Upper lobe of left lung (tissue), 6 donors: ENCODE data around the gene PIM3. TPM values are rescaled to one million over a fixed set of nuclear protein-coding genes. Genes with fewer than 3 reads are reported as not detected.

Source experiments
- ATAC-seq, 2 donors: fragments of 200-7000 bp; cut with Tn5 transposase; one replicate each; pipeline ENCODE4 v1.9.1; 2022; ENCODE audit warnings: mild to moderate bottlenecking in 2 of 2, moderate library complexity in 2 of 2; ENCODE audit not compliant: low FRiP score in 2 of 2
- DNase-seq, 2 donors: peaks; one replicate each; pipeline ENCODE4 v3.0.0-alpha.2; 2019 to 2020
- H3K27ac ChIP-seq, 4 donors: fragments of 200-600 bp; sonication (generic); one replicate each; pipeline ENCODE4 v1.5.1; 2016 to 2019
- H3K27me3 ChIP-seq, 4 donors: fragments of 200-600 bp; sonication (generic); one replicate each; pipeline ENCODE4 v1.5.1; 2017 to 2019
- H3K36me3 ChIP-seq, 4 donors: fragments of 200-600 bp; sonication (generic); one replicate each; pipeline ENCODE4 v1.5.1; 2016 to 2019
- H3K4me1 ChIP-seq, 4 donors: fragments of 200-600 bp; sonication (generic); one replicate each; pipeline ENCODE4 v1.5.1; 2018 to 2019
- H3K4me3 ChIP-seq, 4 donors: fragments of 200-600 bp; sonication (generic); one replicate each; pipeline ENCODE4 v1.5.1; 2017 to 2019; ENCODE audit warnings: mild to moderate bottlenecking in 2 of 4, moderate library complexity in 1 of 4
- H3K9me3 ChIP-seq, 4 donors: fragments of 200-600 bp; sonication (generic); one replicate each; pipeline ENCODE4 v1.5.1; 2018 to 2019
- EP300 ChIP-seq, 4 donors: sonication (generic); formaldehyde crosslinking; IDR thresholded peaks; one replicate each; pipeline ENCODE4 v1.5.1; 2017; ENCODE audit warnings: antibody characterized with exemption in 4 of 4, control low read depth in 2 of 4
- POLR2A ChIP-seq, 4 donors: fragments of 450-650 bp; IDR thresholded peaks; one replicate each; pipeline ENCODE4 v1.5.1; 2016 to 2017; ENCODE audit warnings: antibody characterized with exemption in 4 of 4, mild to moderate bottlenecking in 2 of 4
- POLR2AphosphoS5 ChIP-seq, 2 donors: sonication (generic); formaldehyde crosslinking; IDR thresholded peaks; one replicate each; pipeline ENCODE4 v1.5.1; 2017; ENCODE audit warnings: antibody characterized with exemption in 2 of 2
- WGBS, 2 donors: methylation state at CpG; one replicate each; pipeline ENCODE4 v1.1.5; 2017 to 2018; 5-methylcytosine and 5-hydroxymethylcytosine counted together
- total RNA-seq, 6 donors: library from RNA; depleted of rRNA in 4 of 6; stranded (reverse); fragments of >200 nt in 4 of 6; gene quantifications; one replicate each; pipeline versions ENCODE4 v1.1.0 to v1.2.1, GENCODE V29; 2016 to 2021
- TF ChIP-seq, protein P1 (sequence below), 6 experiments: fragments of 450-650 bp in 4 of 6; fragments of 200-600 bp in 2 of 6; sonication (generic) in 2 of 6; IDR thresholded peaks; one replicate each; pipeline ENCODE4 v1.5.1; 2016 to 2019; ENCODE audit warnings: antibody characterized with exemption in 6 of 6
- donor health status: DM: no; HTN: no; CAD: no; lungs with moderate emphysema.
- donor health status: DM: no; HTN: yes; CAD: no; lungs with severe emphysema.

The PIM3 gene
- total RNA-seq, 6 donors from 2014 or later: 131 to 246 (median 156) TPM

- Histone ChIP-seq H3K27me3 (no peaks in the 10 kb centered on the region), H3K4me3 (peak overlapping the region in 3 of 4 donors; percentile 40 to 55 (median 51)), H3K4me1 (peaks cover 35 to 59% (median 41%) of the 10 kb centered on the region in 4 donors), H3K36me3 (no peaks in the 10 kb centered on the region), H3K27ac (peak overlapping the region in 2 of 4 donors; percentile 96 to 98), H3K9me3 (no peaks in the 10 kb centered on the region)
- TF ChIP-seq POLR2AphosphoS5 (IDR thresholded peaks at IDR 0.05): no peak
- DNase-seq (peak; percentile 31 to 83), ATAC-seq (no peak)
- 50 to 72% methylated on average over 25 to 27 of the region's 45 CpGs for WGBS, 2 donors
Observed at GRCh38 chr22:49972163-49973017, 11.8 kb downstream of the PIM3 start.

- no peak for ATAC-seq
Observed at GRCh38 chr22:49973018-49973961, 12.7 kb downstream of the PIM3 start.

GRCh38 chr22:49975543-49976389 lies 15.2 kb downstream of the PIM3 start:
- TF ChIP-seq, protein P1, sequence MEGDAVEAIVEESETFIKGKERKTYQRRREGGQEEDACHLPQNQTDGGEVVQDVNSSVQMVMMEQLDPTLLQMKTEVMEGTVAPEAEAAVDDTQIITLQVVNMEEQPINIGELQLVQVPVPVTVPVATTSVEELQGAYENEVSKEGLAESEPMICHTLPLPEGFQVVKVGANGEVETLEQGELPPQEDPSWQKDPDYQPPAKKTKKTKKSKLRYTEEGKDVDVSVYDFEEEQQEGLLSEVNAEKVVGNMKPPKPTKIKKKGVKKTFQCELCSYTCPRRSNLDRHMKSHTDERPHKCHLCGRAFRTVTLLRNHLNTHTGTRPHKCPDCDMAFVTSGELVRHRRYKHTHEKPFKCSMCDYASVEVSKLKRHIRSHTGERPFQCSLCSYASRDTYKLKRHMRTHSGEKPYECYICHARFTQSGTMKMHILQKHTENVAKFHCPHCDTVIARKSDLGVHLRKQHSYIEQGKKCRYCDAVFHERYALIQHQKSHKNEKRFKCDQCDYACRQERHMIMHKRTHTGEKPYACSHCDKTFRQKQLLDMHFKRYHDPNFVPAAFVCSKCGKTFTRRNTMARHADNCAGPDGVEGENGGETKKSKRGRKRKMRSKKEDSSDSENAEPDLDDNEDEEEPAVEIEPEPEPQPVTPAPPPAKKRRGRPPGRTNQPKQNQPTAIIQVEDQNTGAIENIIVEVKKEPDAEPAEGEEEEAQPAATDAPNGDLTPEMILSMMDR (IDR thresholded peaks at IDR 0.05): no peak
- no peak for TF ChIP-seq EP300 (IDR thresholded peaks at IDR 0.05)
- no peak for TF ChIP-seq POLR2AphosphoS5 (IDR thresholded peaks at IDR 0.05)
- no peak for TF ChIP-seq POLR2A (IDR thresholded peaks at IDR 0.05)
- whole genome bisulfite sequencing, 2 donors: 34 to 41% methylated on average over 16 to 17 of the region's 17 CpGs
- ATAC-seq: peak in 1 of 2 donors; percentile 7
- Histone ChIP-seq H3K9me3 (no peaks in the 10 kb centered on the region), H3K36me3 (no peaks in the 10 kb centered on the region), H3K4me1 (peaks cover 16 to 26% (median 18%) of the 10 kb centered on the region in 4 donors), H3K27me3 (no peaks in the 10 kb centered on the region), H3K27ac (peak overlapping the region in 3 of 4 donors; percentile 27 to 66 (median 30)), H3K4me3 (no peak overlapping the region)
- DNase-seq: peak; percentile 20 to 84

More at GRCh38 chr22:49973018-49973961, 12.7 kb downstream of the PIM3 start:
- TF ChIP-seq EP300 (IDR thresholded peaks at IDR 0.05) (no peak), POLR2AphosphoS5 (IDR thresholded peaks at IDR 0.05) (no peak), POLR2A (IDR thresholded peaks at IDR 0.05) (no peak)
- TF ChIP-seq, protein P1 (IDR thresholded peaks at IDR 0.05): no peak
- WGBS, 2 donors: 91 to 92% methylated on average over 5 of the region's 5 CpGs
- Histone ChIP-seq H3K9me3 (no peaks in the 10 kb centered on the region), H3K27me3 (no peaks in the 10 kb centered on the region), H3K4me1 (peaks cover 26 to 50% (median 32%) of the 10 kb centered on the region in 4 donors), H3K27ac (no peak overlapping the region), H3K4me3 (no peak overlapping the region), H3K36me3 (no peaks in the 10 kb centered on the region)
- DNase-seq: no peak

- H3K9me3 ChIP-seq: no peaks in the 10 kb centered on the region
- 67 to 72% methylated on average over 15 of the region's 15 CpGs for WGBS, 2 donors
- DNase-seq (no peak), ATAC-seq (peak in 1 of 2 donors; percentile 3)
- H3K36me3 ChIP-seq: no peaks in the 10 kb centered on the region
- no peak for TF ChIP-seq POLR2A (IDR thresholded peaks at IDR 0.05)
- TF ChIP-seq EP300 (IDR thresholded peaks at IDR 0.05): no peak
- TF ChIP-seq, protein P1 (IDR thresholded peaks at IDR 0.05): no peak
- no peak overlapping the region for H3K4me3 ChIP-seq
- peak overlapping the region in 2 of 4 donors; percentile 27 to 66 for H3K27ac ChIP-seq
- H3K27me3 ChIP-seq: no peaks in the 10 kb centered on the region
- peaks cover 8 to 17% (median 9%) of the 10 kb centered on the region in 4 donors for H3K4me1 ChIP-seq
Observed at GRCh38 chr22:49976439-49977175, 16.0 kb downstream of the PIM3 start.
